ENCODE results near the gene RXRG.

The RXRG gene

GRCh38 chr1:165369255-165369848 lies 75.6 kb downstream of the RXRG start:
- H3K9me3 ChIP-seq (ENCODE audit: control insufficient read depth, low read length): no peaks in the 10 kb centered on the region
- no peak overlapping the region for H3K9ac ChIP-seq (ENCODE audit: low read length)
- no peak overlapping the region for H4K8ac ChIP-seq (ENCODE audit: low read length)
- no peak overlapping the region for H2BK12ac ChIP-seq (ENCODE audit: low read length in 2 of 2)
- H3K4me3 ChIP-seq (ENCODE audit: insufficient read depth in 1 of 2, low read depth in 1 of 2, low read length in 2 of 2): no peak overlapping the region
- no peaks in the 10 kb centered on the region for H3K79me1 ChIP-seq (replicated peaks; ENCODE audit: low read length, poor library complexity, severe bottlenecking)
- H3K4me1 ChIP-seq (ENCODE audit: control insufficient read depth, insufficient read depth, low read depth, low read length): no peaks in the 10 kb centered on the region
- H2BK5ac ChIP-seq (ENCODE audit: low read depth, low read length, poor library complexity, severe bottlenecking): no peak overlapping the region
- 21% methylated on average over 7 of the region's 9 CpGs for WGBS
- H3K27ac ChIP-seq (ENCODE audit: low read length, poor library complexity, severe bottlenecking): no peak overlapping the region
- H3K14ac ChIP-seq (ENCODE audit: low read length in 2 of 2): no peak overlapping the region
- H4K91ac ChIP-seq (ENCODE audit: low read length): no peak overlapping the region
- H3K4ac ChIP-seq (ENCODE audit: low read depth in 1 of 2, low read length in 2 of 2): no peak overlapping the region
- H3K36me3 ChIP-seq (ENCODE audit: control insufficient read depth in 1 of 2, insufficient read depth in 2 of 2, low read depth in 1 of 2, low read length in 2 of 2): no peaks in the 10 kb centered on the region
- H3K23ac ChIP-seq (ENCODE audit: low read length in 2 of 2): no peak overlapping the region
- H2BK120ac ChIP-seq (ENCODE audit: low read depth, low read length): no peak overlapping the region
- no peak overlapping the region for H3K18ac ChIP-seq (ENCODE audit: low read depth in 1 of 2, low read length in 2 of 2)
- H2AFZ ChIP-seq (ENCODE audit: low read depth, low read length): no peak overlapping the region
- DNase-seq: peak; percentile 44
- H3K27me3 ChIP-seq (ENCODE audit: control insufficient read depth in 1 of 2, insufficient read depth in 1 of 2, low read length in 2 of 2): peaks cover 41 to 67% of the 10 kb centered on the region in 2 experiments
- H2BK15ac ChIP-seq (ENCODE audit: low read depth, poor library complexity, severe bottlenecking): no peak overlapping the region
- no peak overlapping the region for H2AK5ac ChIP-seq (ENCODE audit: low read length, severe bottlenecking)
- H3K4me2 ChIP-seq (ENCODE audit: low read length, poor library complexity, severe bottlenecking): no peak overlapping the region

GRCh38 chr1:165367375-165367993 lies 77.4 kb downstream of the RXRG start:
- no peaks in the 10 kb centered on the region for H3K36me3 ChIP-seq (ENCODE audit: control insufficient read depth in 1 of 2, insufficient read depth in 2 of 2, low read depth in 1 of 2, low read length in 2 of 2)
- no peak overlapping the region for H2AK5ac ChIP-seq (ENCODE audit: low read length, severe bottlenecking)
- H2BK12ac ChIP-seq (ENCODE audit: low read length in 2 of 2): no peak overlapping the region
- DNase-seq: peak; percentile 67
- H4K91ac ChIP-seq (ENCODE audit: low read length): no peak overlapping the region
- WGBS: 15% methylated on average over 3 of the region's 7 CpGs
- H4K8ac ChIP-seq (ENCODE audit: low read length): no peak overlapping the region
- no peaks in the 10 kb centered on the region for H3K4me1 ChIP-seq (ENCODE audit: control insufficient read depth, insufficient read depth, low read depth, low read length)
- peaks cover 28 to 55% of the 10 kb centered on the region in 2 experiments for H3K27me3 ChIP-seq (ENCODE audit: control insufficient read depth in 1 of 2, insufficient read depth in 1 of 2, low read length in 2 of 2)
- no peak overlapping the region for H2AFZ ChIP-seq (ENCODE audit: low read depth, low read length)
- H3K9me3 ChIP-seq (ENCODE audit: control insufficient read depth, low read length): no peaks in the 10 kb centered on the region
- H3K79me1 ChIP-seq (replicated peaks; ENCODE audit: low read length, poor library complexity, severe bottlenecking): no peaks in the 10 kb centered on the region
- H2BK5ac ChIP-seq (ENCODE audit: low read depth, low read length, poor library complexity, severe bottlenecking): no peak overlapping the region
- H3K27ac ChIP-seq (ENCODE audit: low read length, poor library complexity, severe bottlenecking): no peak overlapping the region
- H3K9ac ChIP-seq (ENCODE audit: low read length): no peak overlapping the region
- H3K4me3 ChIP-seq (ENCODE audit: insufficient read depth in 1 of 2, low read depth in 1 of 2, low read length in 2 of 2): no peak overlapping the region
- no peak overlapping the region for H3K4ac ChIP-seq (ENCODE audit: low read depth in 1 of 2, low read length in 2 of 2)
- no peak overlapping the region for H2BK120ac ChIP-seq (ENCODE audit: low read depth, low read length)
- H3K18ac ChIP-seq (ENCODE audit: low read depth in 1 of 2, low read length in 2 of 2): no peak overlapping the region
- H3K4me2 ChIP-seq (ENCODE audit: low read length, poor library complexity, severe bottlenecking): no peak overlapping the region
- no peak overlapping the region for H3K14ac ChIP-seq (ENCODE audit: low read length in 2 of 2)
- H3K23ac ChIP-seq (ENCODE audit: low read length in 2 of 2): no peak overlapping the region
- H2BK15ac ChIP-seq (ENCODE audit: low read depth, poor library complexity, severe bottlenecking): no peak overlapping the region

- Histone ChIP-seq H4K8ac (ENCODE audit: low read length) (no peak overlapping the region), H2BK12ac (ENCODE audit: low read length in 2 of 2) (no peak overlapping the region), H3K23ac (ENCODE audit: low read length in 2 of 2) (no peak overlapping the region), H3K14ac (ENCODE audit: low read length in 2 of 2) (no peak overlapping the region), H3K4ac (ENCODE audit: low read depth in 1 of 2, low read length in 2 of 2) (no peak overlapping the region), H3K27me3 (ENCODE audit: control insufficient read depth in 1 of 2, insufficient read depth in 1 of 2, low read length in 2 of 2) (peaks cover 27 to 55% of the 10 kb centered on the region in 2 experiments), H3K9ac (ENCODE audit: low read length) (no peak overlapping the region), H3K4me3 (ENCODE audit: insufficient read depth in 1 of 2, low read depth in 1 of 2, low read length in 2 of 2) (peak overlapping the region in 1 of 2 experiments; percentile 19), H2AK5ac (ENCODE audit: low read length, severe bottlenecking) (no peak overlapping the region), H3K27ac (ENCODE audit: low read length, poor library complexity, severe bottlenecking) (no peak overlapping the region), H3K18ac (ENCODE audit: low read depth in 1 of 2, low read length in 2 of 2) (no peak overlapping the region), H3K4me1 (ENCODE audit: control insufficient read depth, insufficient read depth, low read depth, low read length) (no peaks in the 10 kb centered on the region), H3K4me2 (ENCODE audit: low read length, poor library complexity, severe bottlenecking) (no peak overlapping the region), H2BK5ac (ENCODE audit: low read depth, low read length, poor library complexity, severe bottlenecking) (no peak overlapping the region), H3K36me3 (ENCODE audit: control insufficient read depth in 1 of 2, insufficient read depth in 2 of 2, low read depth in 1 of 2, low read length in 2 of 2) (no peaks in the 10 kb centered on the region), H3K79me1 (replicated peaks; ENCODE audit: low read length, poor library complexity, severe bottlenecking) (no peaks in the 10 kb centered on the region), H4K91ac (ENCODE audit: low read length) (no peak overlapping the region), H2BK120ac (ENCODE audit: low read depth, low read length) (no peak overlapping the region), H2AFZ (ENCODE audit: low read depth, low read length) (no peak overlapping the region), H3K9me3 (ENCODE audit: control insufficient read depth, low read length) (no peaks in the 10 kb centered on the region), H2BK15ac (ENCODE audit: low read depth, poor library complexity, severe bottlenecking) (no peak overlapping the region)
- 15% methylated on average over 2 of the region's 2 CpGs for WGBS
- DNase-seq: no peak
Measured at GRCh38 chr1:165365341-165365740, 79.6 kb downstream of the RXRG start.

GRCh38 chr1:165364568-165365133 lies 80.3 kb downstream of the RXRG start:
- H3K9me3 ChIP-seq (ENCODE audit: control insufficient read depth, low read length): no peaks in the 10 kb centered on the region
- no peak overlapping the region for H3K14ac ChIP-seq (ENCODE audit: low read length in 2 of 2)
- peaks cover 24 to 53% of the 10 kb centered on the region in 2 experiments for H3K27me3 ChIP-seq (ENCODE audit: control insufficient read depth in 1 of 2, insufficient read depth in 1 of 2, low read length in 2 of 2)
- H2BK15ac ChIP-seq (ENCODE audit: low read depth, poor library complexity, severe bottlenecking): no peak overlapping the region
- no peak overlapping the region for H2BK5ac ChIP-seq (ENCODE audit: low read depth, low read length, poor library complexity, severe bottlenecking)
- no peak overlapping the region for H3K27ac ChIP-seq (ENCODE audit: low read length, poor library complexity, severe bottlenecking)
- H3K23ac ChIP-seq (ENCODE audit: low read length in 2 of 2): no peak overlapping the region
- no peak overlapping the region for H4K8ac ChIP-seq (ENCODE audit: low read length)
- no peak overlapping the region for H3K9ac ChIP-seq (ENCODE audit: low read length)
- no peak overlapping the region for H2BK12ac ChIP-seq (ENCODE audit: low read length in 2 of 2)
- H3K4me1 ChIP-seq (ENCODE audit: control insufficient read depth, insufficient read depth, low read depth, low read length): no peaks in the 10 kb centered on the region
- DNase-seq: no peak
- H3K79me1 ChIP-seq (replicated peaks; ENCODE audit: low read length, poor library complexity, severe bottlenecking): no peaks in the 10 kb centered on the region
- H2AK5ac ChIP-seq (ENCODE audit: low read length, severe bottlenecking): no peak overlapping the region
- WGBS: 61% methylated on average over 6 of the region's 6 CpGs
- no peak overlapping the region for H3K18ac ChIP-seq (ENCODE audit: low read depth in 1 of 2, low read length in 2 of 2)
- H3K36me3 ChIP-seq (ENCODE audit: control insufficient read depth in 1 of 2, insufficient read depth in 2 of 2, low read depth in 1 of 2, low read length in 2 of 2): no peaks in the 10 kb centered on the region
- H2AFZ ChIP-seq (ENCODE audit: low read depth, low read length): no peak overlapping the region
- H3K4me3 ChIP-seq (ENCODE audit: insufficient read depth in 1 of 2, low read depth in 1 of 2, low read length in 2 of 2): peak overlapping the region in 1 of 2 experiments; percentile 19
- no peak overlapping the region for H3K4ac ChIP-seq (ENCODE audit: low read depth in 1 of 2, low read length in 2 of 2)
- H3K4me2 ChIP-seq (ENCODE audit: low read length, poor library complexity, severe bottlenecking): no peak overlapping the region
- H4K91ac ChIP-seq (ENCODE audit: low read length): no peak overlapping the region
- H2BK120ac ChIP-seq (ENCODE audit: low read depth, low read length): no peak overlapping the region
